Measurements from ENCODE around the gene EIF4A3.

DNA sequence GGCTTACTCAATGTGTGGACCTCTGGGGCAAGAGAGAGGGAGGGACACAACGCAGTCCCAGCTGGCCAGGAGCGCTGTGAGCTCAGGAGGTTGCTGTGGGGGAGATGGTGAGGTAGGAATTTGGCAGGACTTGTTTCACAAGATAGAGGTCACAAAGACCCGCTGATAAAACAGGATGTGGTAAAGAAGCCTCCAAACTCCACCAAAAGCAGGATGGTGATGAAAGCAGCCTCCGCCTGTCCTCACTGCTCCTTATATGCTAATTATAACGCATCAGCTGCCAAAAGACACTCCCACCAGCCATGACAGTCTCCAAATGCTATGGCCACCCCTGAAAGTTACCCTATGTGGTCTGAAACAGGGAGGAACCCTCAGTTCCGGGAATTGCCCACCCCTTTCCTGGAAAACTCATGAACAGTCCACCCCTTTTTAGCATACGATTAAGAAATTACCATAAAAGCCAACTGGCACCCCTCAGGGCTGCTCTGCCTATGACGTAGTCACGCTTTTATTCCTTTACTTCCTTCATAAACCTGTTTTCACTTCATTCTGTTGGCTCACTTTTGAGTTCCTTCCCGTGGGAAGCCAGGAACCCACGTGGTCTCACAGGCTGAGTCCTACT lies 5.3 kb upstream of the EIF4A3 start:
- TF ChIP-seq, protein P1, sequence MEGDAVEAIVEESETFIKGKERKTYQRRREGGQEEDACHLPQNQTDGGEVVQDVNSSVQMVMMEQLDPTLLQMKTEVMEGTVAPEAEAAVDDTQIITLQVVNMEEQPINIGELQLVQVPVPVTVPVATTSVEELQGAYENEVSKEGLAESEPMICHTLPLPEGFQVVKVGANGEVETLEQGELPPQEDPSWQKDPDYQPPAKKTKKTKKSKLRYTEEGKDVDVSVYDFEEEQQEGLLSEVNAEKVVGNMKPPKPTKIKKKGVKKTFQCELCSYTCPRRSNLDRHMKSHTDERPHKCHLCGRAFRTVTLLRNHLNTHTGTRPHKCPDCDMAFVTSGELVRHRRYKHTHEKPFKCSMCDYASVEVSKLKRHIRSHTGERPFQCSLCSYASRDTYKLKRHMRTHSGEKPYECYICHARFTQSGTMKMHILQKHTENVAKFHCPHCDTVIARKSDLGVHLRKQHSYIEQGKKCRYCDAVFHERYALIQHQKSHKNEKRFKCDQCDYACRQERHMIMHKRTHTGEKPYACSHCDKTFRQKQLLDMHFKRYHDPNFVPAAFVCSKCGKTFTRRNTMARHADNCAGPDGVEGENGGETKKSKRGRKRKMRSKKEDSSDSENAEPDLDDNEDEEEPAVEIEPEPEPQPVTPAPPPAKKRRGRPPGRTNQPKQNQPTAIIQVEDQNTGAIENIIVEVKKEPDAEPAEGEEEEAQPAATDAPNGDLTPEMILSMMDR (IDR thresholded peaks at IDR 0.05; ENCODE audit: poor library complexity), result no peak
- TF ChIP-seq EZH2phosphoT487 (IDR thresholded peaks at IDR 0.05; ENCODE audit: low read depth, severe bottlenecking, unreplicated experiment), result no peak

All from hepatocyte (in vitro differentiated cells).